ENCODE results near the gene RNF11.

The RNF11 gene

GRCh38 chr1:51289676-51290488 lies 53.8 kb downstream of the RNF11 start:
- no peak for DNase-seq (ENCODE audit: low read depth)
- H3K4me3 ChIP-seq (ENCODE audit: low read depth, low read length), result no peak overlapping the region
- TF ChIP-seq CTCF (IDR thresholded peaks at IDR 0.05; ENCODE audit: insufficient read depth, low read depth, low read length, missing control alignments), result no peak

GRCh38 chr1:51290489-51290847 lies 54.4 kb downstream of the RNF11 start:
- DNase-seq (ENCODE audit: low read depth), result no peak
- TF ChIP-seq CTCF (IDR thresholded peaks at IDR 0.05; ENCODE audit: insufficient read depth, low read depth, low read length, missing control alignments), result no peak
- no peak overlapping the region for H3K4me3 ChIP-seq (ENCODE audit: low read depth, low read length)

GRCh38 chr1:51293898-51294515 lies 57.9 kb downstream of the RNF11 start:
- DNase-seq (ENCODE audit: low read depth), result no peak
- no peak for TF ChIP-seq CTCF (IDR thresholded peaks at IDR 0.05; ENCODE audit: insufficient read depth, low read depth, low read length, missing control alignments)
- no peak overlapping the region for H3K4me3 ChIP-seq (ENCODE audit: low read depth, low read length)

GRCh38 chr1:51294566-51295184 lies 58.6 kb downstream of the RNF11 start:
- DNase-seq (ENCODE audit: low read depth), result no peak
- TF ChIP-seq CTCF (IDR thresholded peaks at IDR 0.05; ENCODE audit: insufficient read depth, low read depth, low read length, missing control alignments), result no peak
- H3K4me3 ChIP-seq (ENCODE audit: low read depth, low read length), result no peak overlapping the region

- TF ChIP-seq CTCF (IDR thresholded peaks at IDR 0.05; ENCODE audit: insufficient read depth, low read depth, low read length, missing control alignments), result no peak
- H3K4me3 ChIP-seq (ENCODE audit: low read depth, low read length), result no peak overlapping the region
- no peak for DNase-seq (ENCODE audit: low read depth)
These were observed 59.9 kb downstream of the RNF11 start for GRCh38 chr1:51295926-51296325.

- DNase-seq (ENCODE audit: low read depth), result peak; percentile 85
- TF ChIP-seq CTCF (IDR thresholded peaks at IDR 0.05; ENCODE audit: insufficient read depth, low read depth, low read length, missing control alignments), result peak; percentile 95
- H3K4me3 ChIP-seq (ENCODE audit: low read depth, low read length), result peak overlapping the region; percentile 56
These were observed 60.6 kb downstream of the RNF11 start for GRCh38 chr1:51296383-51297357.

All from GM12865 (cell line).